Putamen (tissue), 1 donor: Measurements from ENCODE around the gene ZFP69B.
"Not testable (repeated sequence)": the region's sequence is repeated elsewhere in the genome, so short reads cannot be mapped to it uniquely, and the experiment has no call there.

Experiments used
- DNase-seq: peaks from one replicate; pipeline ENCODE4 v3.0.0-alpha.2; 2016; ENCODE audit warnings: low spot score

The ZFP69B gene

DNA sequence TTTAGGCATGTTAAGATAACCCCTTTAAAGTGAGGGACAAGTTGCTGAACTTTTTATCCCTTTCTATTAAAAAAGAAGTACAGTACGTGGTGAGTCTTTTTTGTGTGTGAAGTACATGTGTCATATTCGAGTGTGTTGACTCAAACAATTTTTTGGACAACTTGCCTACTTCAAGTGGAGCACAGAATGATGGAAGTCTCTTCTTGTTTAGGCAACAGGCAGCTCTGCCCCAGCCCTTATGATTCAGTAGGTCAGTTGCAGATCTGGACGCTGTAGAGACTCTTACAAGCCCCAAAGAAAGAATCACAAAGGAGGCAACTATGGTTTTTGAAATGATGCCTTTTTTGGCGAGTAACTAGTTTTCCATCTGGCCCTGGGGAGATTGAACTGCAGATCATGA is 14.4 kb upstream of the ZFP69B start:
- no peak for DNase-seq

DNA sequence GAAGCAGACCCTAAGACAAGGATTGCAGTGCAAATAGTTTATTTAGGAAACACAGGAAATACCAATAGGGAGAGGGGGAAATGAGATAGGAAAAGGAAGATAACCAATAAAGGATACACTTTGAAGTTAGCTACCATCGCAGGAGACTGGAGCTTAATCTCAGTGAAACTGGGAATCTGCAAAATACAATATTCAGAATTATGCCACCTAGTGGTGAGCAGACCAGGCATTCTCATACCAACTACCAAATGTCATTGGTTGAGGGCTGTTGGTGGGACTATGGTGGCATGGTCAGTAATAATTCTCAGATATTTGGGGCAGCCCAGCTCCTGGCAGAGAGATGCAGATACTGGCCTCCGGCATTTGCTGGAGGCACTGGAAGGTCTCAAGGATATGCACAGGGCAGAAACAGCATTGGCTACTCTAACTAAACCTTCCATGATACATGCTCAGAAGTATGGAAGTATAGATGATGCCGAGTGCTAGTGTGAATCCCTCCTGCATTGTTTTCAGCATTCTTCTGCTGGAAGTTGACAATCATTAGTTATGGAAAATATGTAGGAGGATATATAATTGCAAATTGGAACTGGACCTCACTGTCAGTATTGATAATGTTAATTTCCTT is 11.8 kb upstream of the ZFP69B start:
- peak; percentile 26 for DNase-seq

DNA sequence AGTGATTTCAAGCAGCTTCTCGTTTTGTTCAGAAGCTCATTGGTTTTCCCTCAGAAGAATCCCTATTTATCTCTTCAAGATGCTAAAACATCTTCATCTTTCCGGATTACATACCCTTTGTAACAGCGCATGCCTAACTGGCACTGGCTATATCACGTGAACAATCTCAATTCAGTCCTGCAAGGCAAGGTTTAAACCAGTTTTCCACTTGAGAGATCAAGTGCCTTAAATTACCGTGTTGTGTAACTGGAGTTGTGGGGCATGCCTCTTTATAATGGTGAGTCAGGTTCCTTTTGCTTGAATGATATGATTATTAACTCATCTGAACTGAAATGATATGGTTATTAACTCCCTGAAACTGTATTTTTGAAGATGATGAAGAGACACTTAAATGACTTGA is 11.0 kb upstream of the ZFP69B start:
- DNase-seq: no peak

DNA sequence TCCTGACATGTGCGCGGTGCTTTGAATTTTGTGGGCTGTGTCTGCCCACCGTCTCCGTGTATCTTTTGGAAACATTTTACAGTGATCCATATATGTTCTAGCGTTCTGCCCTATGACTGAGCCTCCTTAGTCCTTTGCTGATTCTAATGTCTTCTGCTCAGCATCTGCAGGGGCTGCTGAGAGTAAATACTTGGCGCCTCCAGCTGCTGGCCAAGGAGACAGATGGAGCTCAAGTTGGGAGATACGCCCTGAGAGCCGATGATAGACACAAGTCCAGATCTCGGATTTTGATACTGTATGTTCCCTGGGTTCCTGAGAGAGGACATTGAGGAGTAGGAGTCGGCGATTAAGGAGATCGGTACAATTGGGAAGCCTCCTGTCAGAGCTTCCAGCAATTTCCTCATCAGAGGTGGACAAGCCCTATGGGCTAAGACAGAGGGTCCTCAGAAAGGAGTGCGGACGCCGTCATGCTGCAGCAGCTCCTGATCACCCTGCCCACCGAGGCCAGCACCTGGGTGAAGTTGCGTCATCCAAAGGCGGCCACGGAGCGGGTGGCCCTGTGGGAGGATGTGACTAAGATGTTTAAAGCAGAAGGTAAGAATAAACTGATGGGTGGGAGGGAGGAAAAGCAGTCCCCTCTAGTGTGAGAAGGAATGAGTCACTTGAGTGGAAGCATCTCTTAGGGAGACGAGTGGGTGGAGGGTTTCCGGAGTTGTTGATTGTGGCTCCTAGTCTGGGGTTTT is 390 bp downstream of the ZFP69B start:
- DNase-seq: peak; percentile 62

DNA sequence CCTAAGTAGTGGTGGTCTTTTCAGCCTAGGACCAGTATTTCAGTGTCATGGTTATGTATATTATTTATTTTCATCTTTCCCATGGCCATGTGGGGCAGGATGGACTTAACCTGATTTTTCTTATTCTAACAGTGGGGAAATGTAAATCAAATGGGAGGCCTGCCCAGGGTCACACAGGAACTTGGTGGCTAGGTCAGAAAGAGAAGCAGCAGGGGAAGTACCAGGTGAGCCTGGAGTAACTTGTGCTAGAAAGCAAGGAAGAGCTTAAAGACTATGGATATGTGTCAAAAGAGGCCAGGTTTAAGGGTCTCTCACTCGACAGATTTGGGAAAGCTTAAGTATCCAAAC is 936 bp downstream of the ZFP69B start:
- no peak for DNase-seq

DNA sequence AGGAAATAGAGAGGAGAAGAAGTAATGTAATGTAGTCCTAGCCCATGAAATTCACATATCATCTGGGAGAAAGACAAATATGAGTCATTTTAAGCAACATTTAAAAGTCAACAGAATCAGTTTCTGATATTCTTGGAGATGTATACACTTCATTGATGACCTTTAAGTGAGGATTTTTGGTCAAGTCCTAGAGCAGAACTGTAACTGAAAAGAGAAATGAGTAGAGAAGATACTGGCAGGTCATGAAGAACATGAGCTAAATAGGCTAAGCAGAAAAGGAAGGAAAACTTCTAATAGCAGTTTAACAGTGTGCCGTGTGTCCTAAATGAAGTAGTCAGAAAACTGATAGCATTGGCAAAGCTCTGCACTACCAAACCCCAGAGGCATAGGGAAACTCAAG is 4.6 kb downstream of the ZFP69B start:
- DNase-seq: no peak

DNA sequence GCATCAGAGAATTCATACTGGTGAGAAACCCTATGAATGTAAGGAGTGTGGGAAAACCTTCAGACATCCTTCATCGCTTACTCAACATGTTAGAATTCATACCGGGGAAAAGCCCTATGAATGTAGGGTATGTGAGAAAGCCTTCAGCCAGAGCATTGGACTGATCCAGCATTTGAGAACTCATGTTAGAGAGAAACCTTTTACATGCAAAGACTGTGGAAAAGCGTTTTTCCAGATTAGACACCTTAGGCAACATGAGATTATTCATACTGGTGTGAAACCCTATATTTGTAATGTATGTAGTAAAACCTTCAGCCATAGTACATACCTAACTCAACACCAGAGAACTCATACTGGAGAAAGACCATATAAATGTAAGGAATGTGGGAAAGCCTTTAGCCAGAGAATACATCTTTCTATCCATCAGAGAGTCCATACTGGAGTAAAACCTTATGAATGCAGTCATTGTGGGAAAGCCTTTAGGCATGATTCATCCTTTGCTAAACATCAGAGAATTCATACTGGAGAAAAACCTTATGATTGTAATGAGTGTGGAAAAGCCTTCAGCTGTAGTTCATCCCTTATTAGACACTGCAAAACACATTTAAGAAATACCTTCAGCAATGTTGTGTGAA is 12.8 kb downstream of the ZFP69B start:
- no peak for DNase-seq

DNA sequence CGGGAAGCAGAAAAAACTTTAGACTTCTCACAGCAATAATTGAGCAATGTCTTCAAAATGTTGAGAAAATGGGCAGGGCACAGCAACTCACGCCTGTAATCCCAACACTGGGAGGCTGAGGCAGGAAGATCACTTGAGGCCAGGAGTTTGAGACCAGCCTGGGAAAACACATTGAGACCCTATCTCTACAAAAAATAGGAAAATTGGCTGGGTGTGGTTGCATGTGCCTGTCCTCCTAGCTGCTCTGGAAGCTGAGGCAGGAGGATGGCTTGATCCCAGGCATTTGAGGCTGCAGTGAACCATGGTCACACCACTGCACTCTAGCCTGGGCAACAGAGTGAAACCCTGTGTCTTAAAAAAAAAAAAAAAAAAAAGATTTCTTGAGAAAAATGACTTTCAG is 19.1 kb downstream of the ZFP69B start:
- no peak for DNase-seq

DNA sequence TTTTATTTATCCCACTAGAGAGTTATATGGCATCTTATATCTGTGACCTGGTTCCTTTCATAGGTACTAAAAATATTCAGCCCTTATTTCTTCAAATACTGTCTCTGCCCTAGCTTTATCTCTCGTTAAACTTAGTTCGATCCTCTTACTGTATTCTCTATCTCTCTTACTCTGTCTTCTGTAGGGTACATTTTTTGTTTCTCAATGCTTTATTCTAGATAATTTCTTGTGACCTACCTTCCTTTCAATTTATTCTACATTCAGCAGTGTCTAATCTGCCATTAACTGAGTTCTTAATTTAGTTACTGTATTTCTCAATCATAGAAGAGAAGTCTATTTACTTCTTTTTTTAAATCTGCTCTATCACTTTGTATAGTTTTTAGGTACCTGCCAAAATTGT is 25.0 kb downstream of the ZFP69B start:
- no peak for DNase-seq

DNA sequence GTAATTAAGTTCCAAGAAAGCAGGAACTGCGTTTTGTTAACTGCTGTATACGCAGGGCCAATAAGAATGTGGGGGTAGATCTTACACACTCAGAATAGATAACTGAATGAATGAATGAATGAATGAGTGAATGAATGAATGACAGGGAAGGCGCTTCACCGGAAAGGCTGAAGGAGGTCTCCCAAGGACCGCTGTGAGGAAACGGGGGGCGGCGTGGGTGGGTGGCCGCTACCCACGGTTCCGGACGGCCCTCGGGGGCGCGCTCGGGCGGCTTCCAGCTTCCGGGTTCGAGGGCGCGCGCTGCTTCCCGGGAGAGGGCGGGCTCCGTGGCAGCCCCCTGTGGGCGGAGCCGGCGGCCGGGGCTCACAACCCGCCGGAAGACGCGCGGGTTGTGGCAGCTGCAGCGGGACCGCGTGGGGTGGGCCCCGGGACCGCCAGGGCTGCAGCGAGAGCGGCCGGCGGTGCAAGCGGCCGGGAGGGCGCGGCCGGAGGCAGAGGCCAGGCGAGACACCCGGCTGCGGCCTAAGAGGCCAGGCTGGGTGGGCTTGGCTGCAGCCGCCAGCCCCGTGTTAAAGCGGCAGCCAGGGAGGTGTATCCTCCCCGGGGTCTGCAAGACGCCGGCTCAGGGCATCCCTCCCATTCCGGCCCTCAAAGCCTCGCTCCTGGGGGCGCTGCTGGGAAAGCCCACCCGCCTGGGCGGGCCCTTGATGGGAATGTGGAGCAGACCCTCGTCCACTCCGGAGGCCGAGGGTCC is 26.8 kb downstream of the ZFP69B start, which contains the start of gene ZFP69:
Gene ZFP69, plus strand, starts transcription at position 367 of the 754 bp plus-strand sequence. CDS start 2,072 bp downstream, outside the sequence.
- peak; percentile 49 for DNase-seq

DNA sequence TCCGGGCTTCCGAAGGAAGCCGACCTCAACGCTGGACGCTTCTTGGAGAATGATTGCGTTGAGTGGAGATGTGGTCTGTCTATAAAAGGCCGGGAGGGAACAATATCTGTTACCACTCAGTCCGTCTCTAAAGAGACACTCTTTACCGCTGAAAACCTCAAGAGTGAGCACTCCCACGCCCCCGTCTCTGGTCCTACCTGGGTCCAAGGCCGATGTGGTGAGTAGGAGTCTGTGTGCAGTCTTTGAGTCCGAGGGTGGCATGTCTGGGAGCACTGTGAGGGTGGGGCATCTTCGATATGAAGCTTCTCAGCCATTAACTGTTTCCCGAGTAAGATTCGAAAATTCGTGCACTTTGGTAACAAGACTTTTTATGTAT is 27.4 kb downstream of the ZFP69B start:
- DNase-seq: peak; percentile 24

DNA sequence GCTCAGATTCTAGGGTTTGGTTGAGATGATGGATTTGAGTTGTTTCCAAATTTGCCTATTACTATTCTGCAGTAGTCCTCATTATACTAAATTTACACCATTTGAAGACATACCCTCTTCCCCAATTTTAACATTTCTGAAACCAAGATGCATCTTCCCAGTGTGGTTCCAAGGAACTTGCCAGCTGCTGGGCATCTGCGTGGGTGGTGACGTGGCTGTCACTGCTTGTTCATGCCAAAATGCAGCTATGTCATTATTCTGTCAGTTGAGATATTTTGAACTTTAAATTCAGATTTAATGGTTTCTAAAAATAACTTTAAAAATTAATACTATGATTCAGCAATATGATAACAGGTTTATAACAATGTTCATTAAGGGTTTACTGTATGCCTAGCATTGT is 28.0 kb downstream of the ZFP69B start:
- DNase-seq: peak; percentile 37

DNA sequence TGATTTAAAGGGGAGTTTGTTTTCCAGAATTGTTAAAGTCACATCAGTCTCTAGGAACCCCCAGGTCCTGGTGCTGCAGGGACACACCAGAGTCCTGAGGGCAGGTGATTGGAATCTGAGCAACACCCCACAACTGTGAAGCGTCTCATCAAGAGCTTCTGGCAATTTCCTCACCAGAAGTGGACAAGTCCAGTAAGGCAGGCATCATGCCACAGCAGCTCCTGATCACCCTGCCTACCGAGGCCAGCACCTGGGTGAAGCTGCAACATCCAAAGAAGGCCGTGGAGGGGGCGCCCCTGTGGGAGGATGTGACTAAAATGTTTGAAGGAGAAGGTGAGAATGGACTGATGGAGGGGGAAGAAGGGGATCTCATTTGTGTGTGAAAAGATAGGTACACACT is 28.9 kb downstream of the ZFP69B start:
- no peak for DNase-seq

DNA sequence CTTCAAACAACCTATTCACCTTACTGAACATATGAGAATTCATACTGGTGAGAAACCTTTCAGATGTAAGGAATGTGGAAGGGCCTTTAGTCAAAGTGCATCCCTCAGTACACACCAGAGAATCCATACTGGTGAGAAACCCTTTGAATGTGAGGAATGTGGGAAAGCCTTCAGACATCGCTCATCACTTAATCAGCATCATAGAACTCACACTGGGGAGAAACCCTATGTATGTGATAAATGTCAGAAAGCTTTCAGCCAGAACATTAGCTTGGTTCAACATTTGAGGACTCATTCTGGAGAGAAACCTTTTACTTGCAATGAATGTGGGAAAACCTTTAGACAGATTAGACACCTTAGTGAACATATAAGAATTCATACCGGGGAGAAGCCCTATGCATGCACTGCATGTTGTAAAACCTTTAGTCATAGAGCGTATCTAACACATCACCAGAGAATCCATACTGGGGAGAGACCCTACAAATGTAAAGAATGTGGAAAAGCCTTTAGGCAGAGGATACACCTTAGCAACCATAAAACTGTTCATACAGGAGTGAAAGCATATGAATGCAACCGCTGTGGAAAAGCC is 45.1 kb downstream of the ZFP69B start:
- no peak for DNase-seq

DNA sequence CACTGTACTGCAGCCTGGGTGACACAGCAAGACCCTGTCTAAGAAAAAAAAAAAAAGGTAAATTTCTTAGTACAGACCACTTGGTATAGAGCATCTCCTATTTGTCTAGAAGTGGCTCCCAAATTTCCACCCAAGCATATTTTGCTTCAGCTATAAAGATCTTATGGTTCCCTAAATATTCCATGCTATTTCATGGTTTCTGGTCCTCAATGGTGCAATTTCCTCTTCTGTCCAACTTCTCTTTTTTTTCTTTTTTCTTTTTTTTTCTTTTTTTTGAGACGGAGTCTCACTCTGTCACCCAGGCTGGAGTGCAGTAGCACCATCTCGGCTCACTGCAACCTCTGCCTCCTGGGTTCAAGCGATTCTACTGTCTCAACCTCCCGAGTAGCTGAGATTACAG is 52.4 kb downstream of the ZFP69B start:
- not testable (repeated sequence) for DNase-seq

DNA sequence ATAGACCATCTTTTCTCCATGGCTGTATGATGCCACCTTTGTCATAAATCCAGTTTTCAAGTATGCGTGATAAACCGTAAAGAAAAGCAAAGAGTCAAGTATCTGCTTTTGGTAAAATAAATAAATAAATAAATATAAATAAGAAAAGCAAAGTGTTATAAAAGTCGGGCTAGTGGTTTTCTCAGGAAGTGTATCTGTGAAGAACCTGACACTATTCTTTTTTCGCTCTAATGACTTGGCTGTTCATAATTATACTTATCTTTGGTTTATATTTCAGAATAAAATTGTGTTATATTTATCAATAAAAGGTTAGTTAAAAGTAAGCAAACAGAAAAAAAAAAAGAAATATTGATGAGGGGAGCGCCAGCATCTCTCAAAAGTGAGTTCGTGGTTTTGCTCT is 57.7 kb downstream of the ZFP69B start:
- DNase-seq: no peak

DNA sequence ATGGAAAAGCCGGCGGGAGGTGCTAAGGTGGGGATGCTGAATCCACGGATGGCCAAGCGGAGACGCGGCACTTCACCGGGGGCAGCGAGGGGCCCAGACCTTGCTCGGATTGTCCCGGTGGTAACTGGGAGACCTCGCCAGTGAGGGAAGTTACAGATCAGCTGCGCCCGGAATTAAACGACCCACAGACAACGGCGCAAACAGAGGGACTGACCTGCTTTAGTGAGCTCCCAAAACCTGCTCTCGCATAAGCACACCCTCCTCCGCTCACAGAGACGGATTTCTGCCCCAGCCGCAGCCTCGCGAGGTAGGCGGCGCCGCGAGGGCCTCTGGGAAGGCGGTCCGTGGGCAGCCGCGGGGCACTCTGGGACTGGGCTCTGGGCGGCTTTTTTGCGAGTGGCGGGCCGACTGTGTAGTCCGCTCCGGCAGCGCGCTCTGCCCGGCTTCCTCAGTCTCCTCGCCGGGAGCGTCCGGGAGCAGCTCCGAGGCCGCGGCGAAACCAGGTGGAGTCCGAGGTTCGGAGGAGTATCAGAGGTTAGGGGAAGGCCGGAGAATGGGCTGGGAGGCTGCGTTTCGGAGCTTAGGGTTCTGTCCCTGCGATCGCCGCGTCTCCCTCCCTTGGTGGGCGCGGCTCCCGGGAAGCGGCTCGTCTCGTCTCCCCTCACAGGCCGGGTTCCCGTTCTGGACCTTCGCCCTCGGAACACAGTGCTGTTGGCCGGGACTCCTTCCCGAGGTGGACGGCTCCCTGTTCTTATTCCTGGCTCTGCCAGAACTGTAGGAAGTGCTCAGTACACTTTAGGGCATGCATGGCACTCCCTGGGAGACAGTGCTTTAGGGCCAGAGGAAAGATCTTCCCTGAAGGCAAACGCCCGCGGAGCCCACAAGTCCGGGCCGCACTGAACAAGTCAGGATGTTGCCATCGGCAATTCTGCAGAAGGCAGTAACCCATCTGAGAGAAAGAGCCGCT is 58.4 kb downstream of the ZFP69B start, which contains the start of gene EXO5:
Gene EXO5, plus strand, starts transcription at position 393 of the 967 bp plus-strand sequence. CDS start 5,778 bp downstream, outside the sequence.
- peak; percentile 77 for DNase-seq
